ENCODE data around the gene KRT20.

GRCh38 chr17:40883031-40883430 lies 2.0 kb downstream of the KRT20 start:
- TF ChIP-seq EP300 (IDR thresholded peaks at IDR 0.05) (no peak), CTCF (IDR thresholded peaks at IDR 0.05) (no peak), RAD21 (conservative IDR thresholded peaks at IDR 0.05 in 1 of 2, IDR thresholded peaks at IDR 0.05 in 1 of 2) (no peak), KDM1A (IDR thresholded peaks at IDR 0.05; ENCODE audit: low read depth) (no peak), HOXB5 (CRISPR knock-in tag; IDR thresholded peaks at IDR 0.05) (no peak), USF2 (IDR thresholded peaks at IDR 0.05) (no peak), CBX2 (IDR thresholded peaks at IDR 0.05; ENCODE audit: borderline replicate concordance, low read depth) (no peak), CBX8 (IDR thresholded peaks at IDR 0.05) (no peak), MAFK (IDR thresholded peaks at IDR 0.05; ENCODE audit: partially characterized antibody) (no peak), HMGXB4 (CRISPR knock-in tag; IDR thresholded peaks at IDR 0.05; ENCODE audit: borderline replicate concordance) (no peak), CEBPB (IDR thresholded peaks at IDR 0.05) (no peak)
